ENCODE data around the gene NACC2.

NACC2 gene

GRCh38 chr9:135961277-135961715, 133.8 kb downstream of the NACC2 start, which contains the start of gene UBAC1:
TSS of gene UBAC1 (minus strand) at chr9:135961373. CDS start at chr9:135961162, 211 bp downstream.
- TF ChIP-seq CTCF (IDR thresholded peaks at IDR 0.05; ENCODE audit: control insufficient read depth, extremely low read depth, insufficient read depth), result peak; percentile 39
- peak within 1 kb of the TSS; percentile 94 for H3K4me3 ChIP-seq (ENCODE audit: low read depth, low read length)
- DNase-seq (ENCODE audit: low read depth), result peak; percentile 79

- peak overlapping the region; percentile 94 for H3K4me3 ChIP-seq (ENCODE audit: low read depth, low read length)
- no peak for DNase-seq (ENCODE audit: low read depth)
- TF ChIP-seq CTCF (IDR thresholded peaks at IDR 0.05; ENCODE audit: control insufficient read depth, extremely low read depth, insufficient read depth), result no peak
Observed at GRCh38 chr9:135960411-135961276, 134.4 kb downstream of the NACC2 start.

GRCh38 chr9:135959814-135960213, 135.3 kb downstream of the NACC2 start:
- H3K4me3 ChIP-seq (ENCODE audit: low read depth, low read length), result peak overlapping the region; percentile 94
- no peak for TF ChIP-seq CTCF (IDR thresholded peaks at IDR 0.05; ENCODE audit: control insufficient read depth, extremely low read depth, insufficient read depth)
- no peak for DNase-seq (ENCODE audit: low read depth)

GRCh38 chr9:135958485-135958884, 136.6 kb downstream of the NACC2 start:
- TF ChIP-seq CTCF (IDR thresholded peaks at IDR 0.05; ENCODE audit: control insufficient read depth, extremely low read depth, insufficient read depth), result no peak
- DNase-seq (ENCODE audit: low read depth), result no peak
- no peak overlapping the region for H3K4me3 ChIP-seq (ENCODE audit: low read depth, low read length)

- no peak for DNase-seq (ENCODE audit: low read depth)
- no peak overlapping the region for H3K4me3 ChIP-seq (ENCODE audit: low read depth, low read length)
- no peak for TF ChIP-seq CTCF (IDR thresholded peaks at IDR 0.05; ENCODE audit: control insufficient read depth, extremely low read depth, insufficient read depth)
Observed at GRCh38 chr9:135957431-135957830, 137.7 kb downstream of the NACC2 start.

GRCh38 chr9:135956802-135957174, 138.3 kb downstream of the NACC2 start:
- no peak for TF ChIP-seq CTCF (IDR thresholded peaks at IDR 0.05; ENCODE audit: control insufficient read depth, extremely low read depth, insufficient read depth)
- DNase-seq (ENCODE audit: low read depth), result no peak
- H3K4me3 ChIP-seq (ENCODE audit: low read depth, low read length), result no peak overlapping the region

Measured in LNCaP clone FGC (cell line).